Left ventricle myocardium inferior (tissue), 1 donor: ENCODE measurements around the gene COMMD3. TPM values are rescaled to one million over a fixed set of nuclear protein-coding genes. Genes with fewer than 3 reads are reported as not detected.

Source experiments
- DNase-seq: peaks from one replicate; pipeline ENCODE4 v3.0.0-alpha.2; 2020
- H3K27ac ChIP-seq: fragments of 200-600 bp; replicated peaks from 2 replicates; pipeline ENCODE4 v1.8.0; 2021
- H3K27me3 ChIP-seq: fragments of 200-600 bp; 2 replicates; pipeline ENCODE4 v1.8.0; 2021; ENCODE audit warnings: low read depth
- H3K36me3 ChIP-seq: fragments of 200-600 bp; 2 replicates; pipeline ENCODE4 v1.8.0; 2021
- H3K4me1 ChIP-seq: fragments of 200-600 bp; 2 replicates; pipeline ENCODE4 v1.8.0; 2021
- H3K4me3 ChIP-seq: fragments of 200-600 bp; 2 replicates; pipeline ENCODE4 v1.8.0; 2021; ENCODE audit warnings: mild to moderate bottlenecking, moderate library complexity
- H3K9me3 ChIP-seq: fragments of 200-600 bp; replicated peaks from 2 replicates; pipeline ENCODE4 v1.8.0; 2021
- CTCF ChIP-seq: fragments of 200-600 bp; IDR thresholded peaks from 2 replicates; pipeline ENCODE4 v1.8.0; 2021; ENCODE audit warnings: antibody characterized with exemption, mild to moderate bottlenecking, borderline replicate concordance
- intact Hi-C: fragments of 100-400 bp; cut with micrococcal nuclease; formaldehyde crosslinking; loops from one replicate; pipeline ENCODE4 v1.11.0; 2022
- total RNA-seq: library from RNA; stranded (reverse); fragmentation: NEBNext Ultra II Directional; extraction: Animal tissue kit (Norgen Biotek cat#: 25700); gene quantifications from one replicate; pipeline ENCODE4 v1.2.1, GENCODE V29; 2021
- donor health status: DM: no; HTN: yes; CAD: no; lungs with severe emphysema.

The COMMD3 gene
- total RNA-seq, 1 donor from 2014 or later: 89.7 TPM

- Histone ChIP-seq H3K27me3 (peaks cover 89% of the 10 kb centered on the region), H3K4me3 (peak overlapping the region; percentile 38), H3K9me3 (no peaks in the 10 kb centered on the region), H3K4me1 (peaks cover 26% of the 10 kb centered on the region), H3K36me3 (no peaks in the 10 kb centered on the region), H3K27ac (no peak overlapping the region)
- intact Hi-C loops: no loop called here
- no peak for DNase-seq
- no peak for TF ChIP-seq CTCF
Observed at GRCh38 chr10:22344781-22345300, 28.7 kb downstream of the COMMD3 start.

- DNase-seq: peak; percentile 52
- Histone ChIP-seq H3K9me3 (no peaks in the 10 kb centered on the region), H3K27ac (no peak within 1 kb of the TSS), H3K4me3 (peak within 1 kb of the TSS; percentile 38), H3K27me3 (peaks cover 87% of the 10 kb centered on the region), H3K4me1 (peaks cover 19% of the 10 kb centered on the region), H3K36me3 (no peaks in the 10 kb centered on the region)
- no peak for TF ChIP-seq CTCF
- intact Hi-C loops: no loop called here
Observed at GRCh38 chr10:22345301-22346095, 29.3 kb downstream of the COMMD3 start, which contains the start of gene SPAG6. TSS of gene SPAG6 (plus strand) at chr10:22345496. CDS start at chr10:22345612, 116 bp downstream.

- DNase-seq: no peak
- Histone ChIP-seq H3K36me3 (no peaks in the 10 kb centered on the region), H3K4me1 (peaks cover 12% of the 10 kb centered on the region), H3K27me3 (peaks cover 88% of the 10 kb centered on the region), H3K9me3 (no peaks in the 10 kb centered on the region), H3K27ac (no peak overlapping the region), H3K4me3 (no peak overlapping the region)
- TF ChIP-seq CTCF: no peak
- intact Hi-C loops: no loop called here
Observed at GRCh38 chr10:22346096-22346661, 30.0 kb downstream of the COMMD3 start.

GRCh38 chr10:22349755-22350154 lies 33.6 kb downstream of the COMMD3 start:
- peaks cover 85% of the 10 kb centered on the region for H3K27me3 ChIP-seq
- H3K9me3 ChIP-seq: no peaks in the 10 kb centered on the region
- H3K36me3 ChIP-seq: no peaks in the 10 kb centered on the region
- intact Hi-C loops: no loop called here
- H3K4me3 ChIP-seq: no peak overlapping the region
- no peak for DNase-seq
- no peak overlapping the region for H3K27ac ChIP-seq
- peaks cover 6% of the 10 kb centered on the region for H3K4me1 ChIP-seq
- TF ChIP-seq CTCF: no peak

GRCh38 chr10:22351131-22351703 lies 35.0 kb downstream of the COMMD3 start:
- Histone ChIP-seq H3K4me3 (no peak overlapping the region), H3K4me1 (no peaks in the 10 kb centered on the region), H3K27ac (no peak overlapping the region), H3K27me3 (peaks cover 71% of the 10 kb centered on the region), H3K9me3 (no peaks in the 10 kb centered on the region), H3K36me3 (no peaks in the 10 kb centered on the region)
- DNase-seq: no peak
- intact Hi-C loops: no loop called here
- TF ChIP-seq CTCF: no peak
